Fibroblast of lung (primary cell): ENCODE data around the gene NONO. TPM values are rescaled to one million over a fixed set of nuclear protein-coding genes. Genes with fewer than 3 reads are reported as not detected.

ENCODE experiments used
- DNase-seq, 2 donors: peaks; one replicate each; pipeline versions ENCODE4 v3.0.0 to v3.0.0-alpha.2; 2010; ENCODE audit warnings: low read depth in 2 of 2
- H2AFZ ChIP-seq: 2 replicates; pipeline ENCODE4 v1.5.1; 2012; ENCODE audit warnings: low read length, control low read depth, inconsistent platforms
- H3K27ac ChIP-seq: 2 replicates; pipeline ENCODE4 v1.5.1; 2011; ENCODE audit warnings: low read length, control low read depth; ENCODE audit not compliant: insufficient read depth
- H3K27me3 ChIP-seq: 2 replicates; pipeline ENCODE4 v1.5.1; 2011; ENCODE audit warnings: mild to moderate bottlenecking, low read length; ENCODE audit not compliant: control insufficient read depth, insufficient read depth
- H3K36me3 ChIP-seq: 2 replicates; pipeline ENCODE4 v1.5.1; 2011; ENCODE audit warnings: low read length; ENCODE audit not compliant: control insufficient read depth, insufficient read depth
- H3K4me1 ChIP-seq: 2 replicates; pipeline ENCODE4 v1.5.1; 2011; ENCODE audit warnings: low read length; ENCODE audit not compliant: control insufficient read depth, insufficient read depth; ENCODE audit errors: extremely low read depth
- H3K4me2 ChIP-seq: 2 replicates; pipeline ENCODE4 v1.5.1; 2011; ENCODE audit warnings: low read length, control low read depth; ENCODE audit not compliant: insufficient read depth; ENCODE audit errors: extremely low read depth
- H3K4me3 ChIP-seq, 4 experiments: fragments of 200-600 bp in 1 of 4; sonication (generic) in 1 of 4; replicated peaks in 1 of 4; 2 replicates each; pipeline ENCODE4 v1.5.1; 2011 to 2016; ENCODE audit warnings: low read length in 4 of 4, low read depth in 3 of 4, mild to moderate bottlenecking in 3 of 4, control low read depth in 2 of 4, inconsistent platforms in 1 of 4, mixed read lengths in 1 of 4; ENCODE audit not compliant: insufficient read depth in 1 of 4; ENCODE audit errors: control extremely low read depth in 1 of 4
- H3K79me2 ChIP-seq: 2 replicates; pipeline ENCODE4 v1.5.1; 2012; ENCODE audit warnings: mild to moderate bottlenecking, low read length, inconsistent platforms; ENCODE audit not compliant: control insufficient read depth, insufficient read depth
- H3K9ac ChIP-seq: 2 replicates; pipeline ENCODE4 v1.5.1; 2011; ENCODE audit warnings: mild to moderate bottlenecking, low read length, control low read depth; ENCODE audit not compliant: insufficient read depth
- H3K9me3 ChIP-seq: 2 replicates; pipeline ENCODE4 v1.5.1; 2012; ENCODE audit warnings: low read depth, low read length; ENCODE audit not compliant: control insufficient read depth, insufficient read depth
- H4K20me1 ChIP-seq: 2 replicates; pipeline ENCODE4 v1.5.1; 2011; ENCODE audit warnings: low read length; ENCODE audit not compliant: control insufficient read depth, insufficient read depth; ENCODE audit errors: extremely low read depth
- EZH2 ChIP-seq: IDR thresholded peaks from 2 replicates; pipeline ENCODE4 v1.5.1; 2012; ENCODE audit warnings: low read length, control low read depth, mild to moderate bottlenecking; ENCODE audit errors: missing control alignments
- polyA plus RNA-seq, 2 donors: library from polyadenylated mRNA; depleted of rRNA in 1 of 2; stranded (reverse) in 1 of 2; unstranded in 1 of 2; fragments of >200 nt; gene quantifications; 2 replicates each; pipeline ENCODE4 v1.2.1, GENCODE V29; 2011 to 2012; ENCODE audit warnings: missing spikeins in 1 of 2
- total RNA-seq: library from RNA; depleted of rRNA; stranded (reverse); fragments of >200 nt; gene quantifications from 2 replicates; pipeline ENCODE4 v1.2.1, GENCODE V29; 2014
- TF ChIP-seq, protein P1 (sequence below), 2 donors: IDR thresholded peaks in 1 of 2; conservative IDR thresholded peaks in 1 of 2; 1 replicate in 1 of 2; 2 replicates in 1 of 2; pipeline ENCODE4 v1.5.1; 2011 to 2012; ENCODE audit warnings: low read length in 2 of 2, control low read depth in 1 of 2, inconsistent platforms in 1 of 2, low read depth in 1 of 2, mild to moderate bottlenecking in 1 of 2

NONO gene
- total and polyA plus RNA-seq, 2 donors (not counting 1 experiment from before 2014, with no cell fraction given), result 165 to 355 TPM

DNA sequence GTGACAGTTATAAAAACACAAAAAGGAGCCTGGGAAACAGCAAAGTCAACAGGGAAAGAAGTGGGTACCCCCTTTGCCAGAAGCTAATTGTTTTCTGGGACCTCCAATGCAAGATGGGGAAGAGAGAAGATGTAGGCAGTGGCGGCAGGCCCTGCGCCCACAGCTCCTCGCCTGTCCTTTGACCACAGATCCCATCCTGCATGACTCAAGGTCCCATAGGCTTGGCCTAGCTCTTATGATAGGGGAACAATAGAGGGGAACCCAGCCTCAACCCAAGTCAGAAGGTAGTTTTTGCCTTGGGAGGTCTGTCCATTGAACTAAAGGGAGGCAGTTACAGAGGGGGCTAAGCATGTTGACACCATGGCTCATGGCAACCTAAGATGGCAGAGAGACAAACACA is 43.7 kb upstream of the NONO start:
- H3K36me3 ChIP-seq, result peaks cover 4% of the 10 kb centered on the region
- no peaks in the 10 kb centered on the region for H3K9me3 ChIP-seq
- TF ChIP-seq, protein P1, sequence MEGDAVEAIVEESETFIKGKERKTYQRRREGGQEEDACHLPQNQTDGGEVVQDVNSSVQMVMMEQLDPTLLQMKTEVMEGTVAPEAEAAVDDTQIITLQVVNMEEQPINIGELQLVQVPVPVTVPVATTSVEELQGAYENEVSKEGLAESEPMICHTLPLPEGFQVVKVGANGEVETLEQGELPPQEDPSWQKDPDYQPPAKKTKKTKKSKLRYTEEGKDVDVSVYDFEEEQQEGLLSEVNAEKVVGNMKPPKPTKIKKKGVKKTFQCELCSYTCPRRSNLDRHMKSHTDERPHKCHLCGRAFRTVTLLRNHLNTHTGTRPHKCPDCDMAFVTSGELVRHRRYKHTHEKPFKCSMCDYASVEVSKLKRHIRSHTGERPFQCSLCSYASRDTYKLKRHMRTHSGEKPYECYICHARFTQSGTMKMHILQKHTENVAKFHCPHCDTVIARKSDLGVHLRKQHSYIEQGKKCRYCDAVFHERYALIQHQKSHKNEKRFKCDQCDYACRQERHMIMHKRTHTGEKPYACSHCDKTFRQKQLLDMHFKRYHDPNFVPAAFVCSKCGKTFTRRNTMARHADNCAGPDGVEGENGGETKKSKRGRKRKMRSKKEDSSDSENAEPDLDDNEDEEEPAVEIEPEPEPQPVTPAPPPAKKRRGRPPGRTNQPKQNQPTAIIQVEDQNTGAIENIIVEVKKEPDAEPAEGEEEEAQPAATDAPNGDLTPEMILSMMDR (conservative IDR thresholded peaks at IDR 0.05 in 1 of 2, IDR thresholded peaks at IDR 0.05 in 1 of 2; ENCODE audit: low read depth in 1 of 2, low read length in 2 of 2), result no peak
- no peak for TF ChIP-seq EZH2
- no peak overlapping the region for H3K9ac ChIP-seq
- H4K20me1 ChIP-seq, result no peaks in the 10 kb centered on the region
- no peaks in the 10 kb centered on the region for H3K79me2 ChIP-seq
- no peaks in the 10 kb centered on the region for H3K4me1 ChIP-seq
- H2AFZ ChIP-seq, result no peak overlapping the region
- H3K27me3 ChIP-seq, result no peaks in the 10 kb centered on the region
- H3K4me2 ChIP-seq, result no peak overlapping the region
- no peak overlapping the region for H3K4me3 ChIP-seq
- DNase-seq, result no peak
- H3K27ac ChIP-seq, result no peak overlapping the region

DNA sequence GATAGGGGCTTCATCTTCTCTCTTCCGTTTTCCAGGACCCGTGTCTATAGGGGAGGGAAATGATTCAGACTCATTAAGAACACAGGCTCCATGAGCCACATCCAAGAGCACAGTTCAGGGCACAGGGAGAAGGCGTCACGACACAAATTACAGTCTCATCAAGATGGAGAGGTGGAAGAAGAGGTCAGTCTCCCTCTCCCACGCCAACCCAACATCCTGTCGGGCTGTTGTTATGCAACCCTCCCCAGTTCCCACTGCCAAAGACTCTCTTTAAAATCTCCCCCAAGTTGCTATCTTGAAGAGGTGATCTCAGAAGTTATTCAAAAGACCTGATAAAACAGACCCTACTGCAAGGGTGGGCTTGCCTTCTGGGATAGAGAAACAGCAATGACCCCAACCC is 42.1 kb upstream of the NONO start:
- no peaks in the 10 kb centered on the region for H3K27me3 ChIP-seq
- no peak overlapping the region for H2AFZ ChIP-seq
- no peak overlapping the region for H3K4me2 ChIP-seq
- no peaks in the 10 kb centered on the region for H3K9me3 ChIP-seq
- TF ChIP-seq, protein P1 (conservative IDR thresholded peaks at IDR 0.05 in 1 of 2, IDR thresholded peaks at IDR 0.05 in 1 of 2; ENCODE audit: low read depth in 1 of 2, low read length in 2 of 2), result no peak
- no peak for TF ChIP-seq EZH2
- no peaks in the 10 kb centered on the region for H4K20me1 ChIP-seq
- no peak overlapping the region for H3K9ac ChIP-seq
- no peak overlapping the region for H3K4me3 ChIP-seq
- DNase-seq, result no peak
- no peak overlapping the region for H3K27ac ChIP-seq
- no peaks in the 10 kb centered on the region for H3K79me2 ChIP-seq
- peaks cover 5% of the 10 kb centered on the region for H3K36me3 ChIP-seq
- H3K4me1 ChIP-seq, result no peaks in the 10 kb centered on the region

DNA sequence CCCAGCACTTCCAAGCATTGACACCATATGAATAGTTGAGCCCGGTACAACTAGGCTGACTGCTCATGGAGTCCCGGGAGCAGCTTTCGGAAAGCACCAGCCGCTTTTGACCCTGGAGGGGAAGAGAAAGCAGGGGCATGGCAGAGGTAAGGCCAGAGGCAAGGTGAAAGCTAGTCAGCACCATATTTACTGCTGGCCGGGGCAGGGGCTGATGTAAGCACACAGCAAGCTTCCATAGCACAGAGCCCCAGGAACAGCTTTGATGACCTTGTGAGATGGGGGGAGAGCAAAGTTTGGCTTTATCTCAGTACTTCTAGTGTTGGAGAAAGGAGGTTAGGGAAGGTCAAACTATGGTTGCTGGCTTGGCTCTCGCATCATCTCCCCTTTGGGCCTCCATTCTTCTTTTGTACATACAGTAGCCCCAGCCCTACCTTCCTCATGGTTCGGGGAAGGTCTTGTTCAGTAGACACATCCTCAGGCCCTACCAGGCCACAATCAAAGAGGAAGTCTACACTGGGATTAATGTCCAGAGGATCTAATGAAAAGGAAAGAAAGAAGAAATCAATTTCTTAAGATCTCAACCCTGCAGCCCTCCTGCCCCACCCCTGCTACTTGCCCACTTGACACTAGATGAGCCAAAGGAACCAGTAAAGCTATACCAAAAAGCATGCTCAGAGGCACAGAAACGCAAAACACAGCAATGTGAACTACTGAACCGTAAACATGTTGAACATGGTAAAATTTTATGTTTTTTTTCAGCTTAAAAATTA is 38.9 kb upstream of the NONO start:
- peaks cover 5% of the 10 kb centered on the region for H3K36me3 ChIP-seq
- TF ChIP-seq EZH2, result no peak
- TF ChIP-seq, protein P1 (conservative IDR thresholded peaks at IDR 0.05 in 1 of 2, IDR thresholded peaks at IDR 0.05 in 1 of 2; ENCODE audit: low read depth in 1 of 2, low read length in 2 of 2), result no peak
- H3K79me2 ChIP-seq, result no peaks in the 10 kb centered on the region
- H4K20me1 ChIP-seq, result no peaks in the 10 kb centered on the region
- H3K27me3 ChIP-seq, result no peaks in the 10 kb centered on the region
- no peaks in the 10 kb centered on the region for H3K9me3 ChIP-seq
- H3K4me3 ChIP-seq, result no peak overlapping the region
- no peak overlapping the region for H2AFZ ChIP-seq
- H3K4me2 ChIP-seq, result no peak overlapping the region
- no peak overlapping the region for H3K27ac ChIP-seq
- H3K9ac ChIP-seq, result no peak overlapping the region
- no peaks in the 10 kb centered on the region for H3K4me1 ChIP-seq
- DNase-seq, result no peak
